ENCODE data around the gene PSMC2. TPM values are rescaled to one million over a fixed set of nuclear protein-coding genes. Genes with fewer than 3 reads are reported as not detected.

Gene PSMC2
- total RNA-seq, 1 experiment from 2014 or later, result 121 TPM

DNA sequence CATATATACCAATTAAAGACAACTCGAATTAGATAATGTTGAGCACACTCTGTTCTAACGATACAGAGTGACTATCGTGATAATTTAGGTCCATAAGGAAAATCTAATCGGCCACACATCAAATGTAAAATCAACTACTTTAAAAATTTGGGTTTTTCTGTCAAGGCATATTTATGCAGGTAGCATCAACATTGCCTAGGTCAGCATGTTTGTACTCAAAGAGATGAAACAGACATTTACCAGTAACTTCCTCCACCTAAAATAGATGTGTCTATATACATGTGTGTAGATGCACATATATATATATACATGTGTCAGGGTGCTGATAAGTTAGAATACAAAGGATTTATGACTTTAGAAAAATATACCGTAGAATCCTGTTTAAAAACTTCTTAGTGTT lies 22.0 kb downstream of the PSMC2 start:
- no peak for DNase-seq (ENCODE audit: low spot score)
- no peaks in the 10 kb centered on the region for H3K9me3 Mint-ChIP-seq
- no peaks in the 10 kb centered on the region for H3K4me1 Mint-ChIP-seq
- H3K4me3 Mint-ChIP-seq, result no peak overlapping the region
- H3K27me3 Mint-ChIP-seq (ENCODE audit: low read depth), result no peaks in the 10 kb centered on the region
- peaks cover 41% of the 10 kb centered on the region for H3K36me3 Mint-ChIP-seq
- TF ChIP-seq, protein P1, sequence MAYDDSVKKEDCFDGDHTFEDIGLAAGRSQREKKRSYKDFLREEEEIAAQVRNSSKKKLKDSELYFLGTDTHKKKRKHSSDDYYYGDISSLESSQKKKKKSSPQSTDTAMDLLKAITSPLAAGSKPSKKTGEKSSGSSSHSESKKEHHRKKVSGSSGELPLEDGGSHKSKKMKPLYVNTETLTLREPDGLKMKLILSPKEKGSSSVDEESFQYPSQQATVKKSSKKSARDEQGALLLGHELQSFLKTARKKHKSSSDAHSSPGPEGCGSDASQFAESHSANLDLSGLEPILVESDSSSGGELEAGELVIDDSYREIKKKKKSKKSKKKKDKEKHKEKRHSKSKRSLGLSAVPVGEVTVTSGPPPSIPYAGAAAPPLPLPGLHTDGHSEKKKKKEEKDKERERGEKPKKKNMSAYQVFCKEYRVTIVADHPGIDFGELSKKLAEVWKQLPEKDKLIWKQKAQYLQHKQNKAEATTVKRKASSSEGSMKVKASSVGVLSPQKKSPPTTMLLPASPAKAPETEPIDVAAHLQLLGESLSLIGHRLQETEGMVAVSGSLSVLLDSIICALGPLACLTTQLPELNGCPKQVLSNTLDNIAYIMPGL (CRISPR knock-in tag; IDR thresholded peaks at IDR 0.05), result no peak
- TF ChIP-seq HMGA2 (CRISPR knock-in tag; IDR thresholded peaks at IDR 0.05) (no peak), OVOL2 (CRISPR knock-in tag; IDR thresholded peaks at IDR 0.05; ENCODE audit: borderline replicate concordance) (no peak), ETV6 (CRISPR knock-in tag; IDR thresholded peaks at IDR 0.05) (no peak), NFATC4 (CRISPR knock-in tag; IDR thresholded peaks at IDR 0.05) (no peak), NR2C2 (CRISPR knock-in tag; IDR thresholded peaks at IDR 0.05) (no peak), MYBL2 (CRISPR knock-in tag; IDR thresholded peaks at IDR 0.05) (no peak), ZBTB21 (CRISPR knock-in tag; IDR thresholded peaks at IDR 0.05; ENCODE audit: borderline replicate concordance) (no peak), MXD4 (CRISPR knock-in tag; IDR thresholded peaks at IDR 0.05; ENCODE audit: borderline replicate concordance) (no peak), FOXJ3 (CRISPR knock-in tag; IDR thresholded peaks at IDR 0.05; ENCODE audit: borderline replicate concordance) (no peak)
- TF ChIP-seq, protein P2, sequence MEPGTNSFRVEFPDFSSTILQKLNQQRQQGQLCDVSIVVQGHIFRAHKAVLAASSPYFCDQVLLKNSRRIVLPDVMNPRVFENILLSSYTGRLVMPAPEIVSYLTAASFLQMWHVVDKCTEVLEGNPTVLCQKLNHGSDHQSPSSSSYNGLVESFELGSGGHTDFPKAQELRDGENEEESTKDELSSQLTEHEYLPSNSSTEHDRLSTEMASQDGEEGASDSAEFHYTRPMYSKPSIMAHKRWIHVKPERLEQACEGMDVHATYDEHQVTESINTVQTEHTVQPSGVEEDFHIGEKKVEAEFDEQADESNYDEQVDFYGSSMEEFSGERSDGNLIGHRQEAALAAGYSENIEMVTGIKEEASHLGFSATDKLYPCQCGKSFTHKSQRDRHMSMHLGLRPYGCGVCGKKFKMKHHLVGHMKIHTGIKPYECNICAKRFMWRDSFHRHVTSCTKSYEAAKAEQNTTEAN (CRISPR knock-in tag; IDR thresholded peaks at IDR 0.05), result no peak
- TF ChIP-seq, protein P3, sequence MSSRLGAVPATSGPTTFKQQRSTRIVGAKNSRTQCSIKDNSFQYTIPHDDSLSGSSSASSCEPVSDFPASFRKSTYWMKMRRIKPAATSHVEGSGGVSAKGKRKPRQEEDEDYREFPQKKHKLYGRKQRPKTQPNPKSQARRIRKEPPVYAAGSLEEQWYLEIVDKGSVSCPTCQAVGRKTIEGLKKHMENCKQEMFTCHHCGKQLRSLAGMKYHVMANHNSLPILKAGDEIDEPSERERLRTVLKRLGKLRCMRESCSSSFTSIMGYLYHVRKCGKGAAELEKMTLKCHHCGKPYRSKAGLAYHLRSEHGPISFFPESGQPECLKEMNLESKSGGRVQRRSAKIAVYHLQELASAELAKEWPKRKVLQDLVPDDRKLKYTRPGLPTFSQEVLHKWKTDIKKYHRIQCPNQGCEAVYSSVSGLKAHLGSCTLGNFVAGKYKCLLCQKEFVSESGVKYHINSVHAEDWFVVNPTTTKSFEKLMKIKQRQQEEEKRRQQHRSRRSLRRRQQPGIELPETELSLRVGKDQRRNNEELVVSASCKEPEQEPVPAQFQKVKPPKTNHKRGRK (CRISPR knock-in tag; IDR thresholded peaks at IDR 0.05; ENCODE audit: borderline replicate concordance), result no peak
- TF ChIP-seq, protein P4, sequence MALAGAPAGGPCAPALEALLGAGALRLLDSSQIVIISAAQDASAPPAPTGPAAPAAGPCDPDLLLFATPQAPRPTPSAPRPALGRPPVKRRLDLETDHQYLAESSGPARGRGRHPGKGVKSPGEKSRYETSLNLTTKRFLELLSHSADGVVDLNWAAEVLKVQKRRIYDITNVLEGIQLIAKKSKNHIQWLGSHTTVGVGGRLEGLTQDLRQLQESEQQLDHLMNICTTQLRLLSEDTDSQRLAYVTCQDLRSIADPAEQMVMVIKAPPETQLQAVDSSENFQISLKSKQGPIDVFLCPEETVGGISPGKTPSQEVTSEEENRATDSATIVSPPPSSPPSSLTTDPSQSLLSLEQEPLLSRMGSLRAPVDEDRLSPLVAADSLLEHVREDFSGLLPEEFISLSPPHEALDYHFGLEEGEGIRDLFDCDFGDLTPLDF (CRISPR knock-in tag; IDR thresholded peaks at IDR 0.05), result no peak
- TF ChIP-seq, protein P5, sequence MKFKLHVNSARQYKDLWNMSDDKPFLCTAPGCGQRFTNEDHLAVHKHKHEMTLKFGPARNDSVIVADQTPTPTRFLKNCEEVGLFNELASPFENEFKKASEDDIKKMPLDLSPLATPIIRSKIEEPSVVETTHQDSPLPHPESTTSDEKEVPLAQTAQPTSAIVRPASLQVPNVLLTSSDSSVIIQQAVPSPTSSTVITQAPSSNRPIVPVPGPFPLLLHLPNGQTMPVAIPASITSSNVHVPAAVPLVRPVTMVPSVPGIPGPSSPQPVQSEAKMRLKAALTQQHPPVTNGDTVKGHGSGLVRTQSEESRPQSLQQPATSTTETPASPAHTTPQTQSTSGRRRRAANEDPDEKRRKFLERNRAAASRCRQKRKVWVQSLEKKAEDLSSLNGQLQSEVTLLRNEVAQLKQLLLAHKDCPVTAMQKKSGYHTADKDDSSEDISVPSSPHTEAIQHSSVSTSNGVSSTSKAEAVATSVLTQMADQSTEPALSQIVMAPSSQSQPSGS (CRISPR knock-in tag; IDR thresholded peaks at IDR 0.05; ENCODE audit: borderline replicate concordance, low read depth), result no peak
- TF ChIP-seq, protein P6, sequence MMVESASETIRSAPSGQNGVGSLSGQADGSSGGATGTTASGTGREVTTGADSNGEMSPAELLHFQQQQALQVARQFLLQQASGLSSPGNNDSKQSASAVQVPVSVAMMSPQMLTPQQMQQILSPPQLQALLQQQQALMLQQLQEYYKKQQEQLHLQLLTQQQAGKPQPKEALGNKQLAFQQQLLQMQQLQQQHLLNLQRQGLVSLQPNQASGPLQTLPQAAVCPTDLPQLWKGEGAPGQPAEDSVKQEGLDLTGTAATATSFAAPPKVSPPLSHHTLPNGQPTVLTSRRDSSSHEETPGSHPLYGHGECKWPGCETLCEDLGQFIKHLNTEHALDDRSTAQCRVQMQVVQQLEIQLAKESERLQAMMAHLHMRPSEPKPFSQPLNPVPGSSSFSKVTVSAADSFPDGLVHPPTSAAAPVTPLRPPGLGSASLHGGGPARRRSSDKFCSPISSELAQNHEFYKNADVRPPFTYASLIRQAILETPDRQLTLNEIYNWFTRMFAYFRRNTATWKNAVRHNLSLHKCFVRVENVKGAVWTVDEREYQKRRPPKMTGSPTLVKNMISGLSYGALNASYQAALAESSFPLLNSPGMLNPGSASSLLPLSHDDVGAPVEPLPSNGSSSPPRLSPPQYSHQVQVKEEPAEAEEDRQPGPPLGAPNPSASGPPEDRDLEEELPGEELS (CRISPR knock-in tag; IDR thresholded peaks at IDR 0.05), result no peak
- TF ChIP-seq, protein P7, sequence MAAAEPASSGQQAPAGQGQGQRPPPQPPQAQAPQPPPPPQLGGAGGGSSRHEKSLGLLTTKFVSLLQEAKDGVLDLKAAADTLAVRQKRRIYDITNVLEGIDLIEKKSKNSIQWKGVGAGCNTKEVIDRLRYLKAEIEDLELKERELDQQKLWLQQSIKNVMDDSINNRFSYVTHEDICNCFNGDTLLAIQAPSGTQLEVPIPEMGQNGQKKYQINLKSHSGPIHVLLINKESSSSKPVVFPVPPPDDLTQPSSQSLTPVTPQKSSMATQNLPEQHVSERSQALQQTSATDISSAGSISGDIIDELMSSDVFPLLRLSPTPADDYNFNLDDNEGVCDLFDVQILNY (CRISPR knock-in tag; IDR thresholded peaks at IDR 0.05), result no peak
- ATAC-seq, result no peak
- ChIA-PET POLR2A (no interaction called here), CTCF (no interaction called here)
- H3K27ac Mint-ChIP-seq, result no peak overlapping the region

Data from WTC11 (cell line).